GM13976 (cell line): ENCODE measurements around the gene ISOC2.

Experiments used
- DNase-seq: peaks from one replicate; pipeline ENCODE4 v3.0.0; 2012; ENCODE audit warnings: low spot score
- in situ Hi-C: fragments of 300-500 bp; cut with MboI; formaldehyde crosslinking; loops from one replicate; pipeline ENCODE4 v1.12.0; 2022; ENCODE audit warnings: low sequenced_read_pairs, mixed read lengths, inconsistent platforms; ENCODE audit not compliant: unreplicated experiment
- TF ChIP-seq, protein P1 (sequence below): IDR thresholded peaks from 2 replicates; pipeline ENCODE4 v1.5.1; 2012; ENCODE audit warnings: borderline replicate concordance, mild to moderate bottlenecking; ENCODE audit not compliant: insufficient read depth; ENCODE audit errors: extremely low read depth, missing control alignments, control extremely low read depth

ISOC2 gene

GRCh38 chr19:55494172-55494761 is 32.8 kb upstream of the ISOC2 start:
- in situ Hi-C loops = no loop called here
- no peak for DNase-seq
- TF ChIP-seq, protein P1, sequence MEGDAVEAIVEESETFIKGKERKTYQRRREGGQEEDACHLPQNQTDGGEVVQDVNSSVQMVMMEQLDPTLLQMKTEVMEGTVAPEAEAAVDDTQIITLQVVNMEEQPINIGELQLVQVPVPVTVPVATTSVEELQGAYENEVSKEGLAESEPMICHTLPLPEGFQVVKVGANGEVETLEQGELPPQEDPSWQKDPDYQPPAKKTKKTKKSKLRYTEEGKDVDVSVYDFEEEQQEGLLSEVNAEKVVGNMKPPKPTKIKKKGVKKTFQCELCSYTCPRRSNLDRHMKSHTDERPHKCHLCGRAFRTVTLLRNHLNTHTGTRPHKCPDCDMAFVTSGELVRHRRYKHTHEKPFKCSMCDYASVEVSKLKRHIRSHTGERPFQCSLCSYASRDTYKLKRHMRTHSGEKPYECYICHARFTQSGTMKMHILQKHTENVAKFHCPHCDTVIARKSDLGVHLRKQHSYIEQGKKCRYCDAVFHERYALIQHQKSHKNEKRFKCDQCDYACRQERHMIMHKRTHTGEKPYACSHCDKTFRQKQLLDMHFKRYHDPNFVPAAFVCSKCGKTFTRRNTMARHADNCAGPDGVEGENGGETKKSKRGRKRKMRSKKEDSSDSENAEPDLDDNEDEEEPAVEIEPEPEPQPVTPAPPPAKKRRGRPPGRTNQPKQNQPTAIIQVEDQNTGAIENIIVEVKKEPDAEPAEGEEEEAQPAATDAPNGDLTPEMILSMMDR = no peak

DNA sequence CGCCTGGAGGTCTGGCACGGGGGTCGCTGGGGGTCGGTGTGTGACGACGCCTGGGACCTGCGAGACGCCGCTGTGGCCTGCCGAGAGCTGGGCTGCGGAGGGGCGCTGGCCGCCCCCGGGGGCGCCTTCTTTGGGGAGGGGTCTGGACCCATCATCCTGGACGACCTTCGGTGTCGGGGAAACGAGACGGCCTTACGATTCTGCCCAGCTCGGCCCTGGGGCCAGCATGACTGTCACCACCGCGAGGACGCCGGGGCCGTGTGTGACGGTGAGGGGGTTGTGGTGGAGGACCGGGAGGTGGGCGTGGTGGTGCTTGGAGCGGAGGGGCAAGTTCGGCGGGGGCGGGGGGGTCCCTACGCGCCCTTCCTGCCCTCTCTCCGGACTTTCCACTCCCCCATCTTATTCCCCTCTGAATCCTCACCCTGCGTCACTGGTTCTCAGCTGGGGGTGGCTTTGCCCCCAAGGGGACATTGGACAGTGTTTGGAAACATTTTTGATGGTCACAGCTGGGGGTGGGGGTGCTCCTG is 32.3 kb upstream of the ISOC2 start:
- TF ChIP-seq, protein P1 = no peak
- DNase-seq = no peak
- in situ Hi-C loops = no loop called here

DNA sequence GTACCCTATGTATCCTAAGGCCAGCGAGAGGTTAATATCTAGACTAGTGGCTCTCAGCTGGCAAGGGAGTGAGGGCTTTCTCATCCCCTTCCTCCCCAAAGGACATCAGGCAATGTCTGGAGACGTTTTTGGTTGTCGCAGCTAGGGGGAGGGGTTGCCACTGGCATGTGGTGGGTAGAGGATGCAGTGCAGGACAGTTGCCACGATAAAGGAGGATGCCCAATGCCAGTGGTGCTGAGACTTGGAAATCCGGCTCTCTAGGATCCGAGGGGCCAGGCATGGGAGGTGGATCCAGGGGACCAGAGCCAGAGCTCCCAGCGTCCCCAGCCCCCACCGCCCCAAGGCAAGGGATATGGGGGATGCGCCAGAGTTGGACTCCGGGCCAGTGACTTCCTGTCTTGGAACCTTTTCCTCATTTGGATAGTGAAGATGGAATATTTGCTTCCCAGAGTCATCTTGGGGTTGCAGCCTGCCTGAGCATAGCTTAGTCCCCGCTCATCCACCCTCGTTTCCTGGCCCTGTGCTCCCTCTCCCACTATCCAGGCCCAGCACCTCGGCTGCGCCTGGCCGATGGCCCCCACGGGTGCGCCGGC is 31.7 kb upstream of the ISOC2 start:
- in situ Hi-C loops = no loop called here
- no peak for DNase-seq
- TF ChIP-seq, protein P1 = no peak

GRCh38 chr19:55492362-55492944 is 31.0 kb upstream of the ISOC2 start:
- in situ Hi-C loops = no loop called here
- DNase-seq = no peak
- TF ChIP-seq, protein P1 = no peak

DNA sequence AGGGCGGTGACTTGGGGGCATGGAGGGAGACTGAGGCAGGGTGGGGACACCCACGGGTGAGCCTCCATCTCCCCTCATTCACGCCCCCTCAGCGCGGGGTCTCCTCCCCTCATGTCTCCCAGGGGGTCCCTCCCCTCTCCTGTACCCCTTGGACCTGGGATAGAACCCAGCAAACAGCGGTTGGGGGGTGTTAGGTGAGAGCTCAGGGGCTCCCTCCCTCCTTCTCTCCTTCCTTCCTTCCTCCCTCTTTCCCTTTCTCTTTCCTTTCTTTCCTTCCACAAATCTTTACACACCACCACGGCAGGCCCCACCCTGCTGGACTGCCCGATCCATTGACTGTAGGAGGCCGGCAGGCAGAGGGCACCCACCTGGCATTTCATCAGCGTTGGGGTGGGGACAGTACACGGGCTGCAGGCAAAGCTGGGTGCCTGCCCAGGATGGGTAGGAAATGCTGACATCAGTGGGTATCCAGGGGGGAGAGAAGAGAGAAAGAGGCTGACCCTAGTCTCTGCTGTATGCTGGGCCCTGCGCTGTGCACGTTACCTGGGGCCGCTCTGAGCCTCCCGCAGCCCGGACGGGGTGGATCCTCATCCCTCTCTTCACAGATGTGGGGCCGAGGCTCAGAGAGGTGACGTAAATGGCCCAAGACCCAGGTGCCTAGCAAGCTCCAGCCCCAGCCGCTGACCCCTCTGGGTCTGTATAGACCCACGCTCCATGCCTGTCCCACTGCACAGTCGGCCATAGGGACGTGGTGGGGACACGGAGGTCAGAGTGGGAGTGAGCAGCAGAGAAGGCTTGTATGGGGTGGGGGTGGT is 30.3 kb upstream of the ISOC2 start:
- no peak for DNase-seq
- TF ChIP-seq, protein P1 = no peak
- in situ Hi-C loops = no loop called here
